HG03097 (cell line): Measurements from ENCODE around the gene CDR2L.

Experiments
- ATAC-seq: cut with Tn5 transposase; IDR thresholded peaks from one replicate; pipeline ENCODE4 v1.9.1; 2021; ENCODE audit not compliant: unreplicated experiment, low FRiP score

CDR2L gene

GRCh38 chr17:74987418-74987908, at the start of gene CDR2L:
Gene CDR2L, plus strand, starts transcription at chr17:74987632. Its CDS starts 412 bp downstream, at chr17:74988044.
- peak; percentile 91 for ATAC-seq

GRCh38 chr17:74938194-74938950, 49.1 kb upstream of the CDR2L start:
- no peak for ATAC-seq

GRCh38 chr17:74939534-74939933, 47.9 kb upstream of the CDR2L start:
- no peak for ATAC-seq

GRCh38 chr17:74941128-74941725, 46.2 kb upstream of the CDR2L start:
- ATAC-seq, result no peak

GRCh38 chr17:74943808-74944522, 43.5 kb upstream of the CDR2L start:
- ATAC-seq, result no peak

DNA sequence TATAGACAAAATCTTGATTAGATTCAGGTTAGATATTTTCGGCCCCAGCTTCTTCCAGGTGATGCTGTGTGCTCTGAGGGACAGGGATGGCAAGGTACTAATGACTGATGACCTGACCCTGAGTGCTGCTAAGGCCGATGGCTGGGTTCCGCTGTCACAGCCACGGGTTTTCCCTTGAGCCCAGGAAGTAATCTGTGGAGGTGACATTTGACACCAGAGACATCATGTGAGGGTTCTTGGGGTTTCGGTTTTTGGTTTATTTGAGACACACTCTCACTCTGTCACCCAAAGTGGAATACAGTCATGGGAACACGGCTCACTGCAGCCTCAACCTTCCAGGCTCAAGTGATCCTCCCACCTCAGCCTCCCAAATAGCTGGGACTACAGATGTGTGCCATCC, 41.9 kb upstream of the CDR2L start:
- no peak for ATAC-seq

DNA sequence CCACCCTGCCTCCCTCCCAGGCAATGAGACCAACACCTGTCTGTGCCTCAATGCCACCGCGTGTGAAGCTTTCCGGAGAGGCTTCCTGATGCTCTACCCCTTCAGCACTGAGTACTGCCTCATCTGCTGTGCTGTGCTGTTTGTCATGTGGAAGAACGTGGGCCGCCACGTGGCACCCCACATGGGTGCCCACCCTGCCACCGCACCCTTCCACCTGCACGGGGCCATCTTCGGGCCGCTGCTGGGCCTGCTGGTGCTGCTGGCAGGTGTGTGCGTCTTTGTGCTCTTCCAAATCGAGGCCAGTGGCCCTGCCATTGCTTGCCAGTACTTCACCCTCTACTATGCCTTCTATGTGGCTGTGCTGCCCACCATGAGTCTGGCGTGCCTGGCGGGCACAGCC, 40.8 kb upstream of the CDR2L start:
- ATAC-seq, result no peak

- no peak for ATAC-seq
These were observed 40.2 kb upstream of the CDR2L start for GRCh38 chr17:74947041-74947754.

DNA sequence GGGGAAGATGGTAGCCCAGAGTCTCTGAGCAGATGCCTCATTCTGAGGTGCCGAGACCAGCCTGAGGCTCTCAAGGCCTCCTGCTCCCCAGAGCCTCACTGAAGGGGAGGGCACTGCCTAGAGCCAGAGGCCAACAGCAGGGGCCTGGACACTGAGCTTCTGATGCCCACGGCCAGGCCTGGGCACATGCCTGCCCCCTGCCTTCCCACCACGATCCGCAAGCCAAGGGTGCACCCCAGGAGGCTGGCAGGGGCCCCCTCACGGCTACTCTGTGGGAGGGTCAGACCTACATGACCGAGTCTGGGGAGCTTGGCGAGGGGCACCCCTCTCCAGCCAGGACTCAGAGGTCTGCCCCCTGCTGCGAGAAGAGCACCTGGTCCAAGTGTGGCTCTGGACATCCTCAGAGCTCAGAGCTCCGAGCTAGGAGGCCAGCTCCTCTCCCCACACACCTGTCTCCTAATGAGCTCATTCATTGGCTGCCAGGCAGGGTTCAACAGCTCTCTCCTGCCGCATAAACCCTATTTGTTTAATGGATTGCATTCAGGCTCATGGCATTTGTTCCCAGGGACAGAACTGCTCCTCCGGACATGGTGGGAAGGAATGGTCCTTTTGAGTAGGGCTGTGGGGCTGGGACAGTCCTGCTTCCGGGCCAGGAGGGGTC, 37.8 kb upstream of the CDR2L start:
- ATAC-seq, result no peak

- ATAC-seq, result no peak
These were observed 37.2 kb upstream of the CDR2L start for GRCh38 chr17:74950207-74950606.

DNA sequence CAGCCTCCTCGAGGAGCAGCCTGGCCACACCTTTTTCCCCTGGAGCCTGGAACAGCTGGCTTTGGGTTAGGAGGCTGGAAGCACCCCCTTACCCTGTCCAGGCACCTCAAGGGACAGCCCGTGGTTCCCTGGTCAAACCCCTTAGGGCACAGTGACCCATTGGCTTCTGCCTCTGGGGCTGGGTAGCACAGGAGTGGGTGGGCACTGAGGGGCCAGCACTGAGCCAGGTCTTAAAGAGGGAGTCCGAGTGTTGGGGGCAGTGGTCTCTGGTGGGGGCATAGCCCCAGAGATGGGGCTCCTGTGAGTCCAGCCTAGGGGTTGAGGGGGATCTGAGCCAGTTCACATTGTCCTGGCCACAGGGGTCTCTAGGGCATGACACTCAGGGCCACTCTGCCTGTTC, 36.4 kb upstream of the CDR2L start:
- ATAC-seq, result no peak

- ATAC-seq, result no peak
These were observed 35.6 kb upstream of the CDR2L start for GRCh38 chr17:74951680-74952421.

- no peak for ATAC-seq
These were observed 34.9 kb upstream of the CDR2L start for GRCh38 chr17:74952431-74953133.

- no peak for ATAC-seq
These were observed 34.2 kb upstream of the CDR2L start for GRCh38 chr17:74953134-74953687.

GRCh38 chr17:74954115-74954514, 33.3 kb upstream of the CDR2L start:
- ATAC-seq, result no peak

- no peak for ATAC-seq
These were observed 32.6 kb upstream of the CDR2L start for GRCh38 chr17:74954665-74955421.

DNA sequence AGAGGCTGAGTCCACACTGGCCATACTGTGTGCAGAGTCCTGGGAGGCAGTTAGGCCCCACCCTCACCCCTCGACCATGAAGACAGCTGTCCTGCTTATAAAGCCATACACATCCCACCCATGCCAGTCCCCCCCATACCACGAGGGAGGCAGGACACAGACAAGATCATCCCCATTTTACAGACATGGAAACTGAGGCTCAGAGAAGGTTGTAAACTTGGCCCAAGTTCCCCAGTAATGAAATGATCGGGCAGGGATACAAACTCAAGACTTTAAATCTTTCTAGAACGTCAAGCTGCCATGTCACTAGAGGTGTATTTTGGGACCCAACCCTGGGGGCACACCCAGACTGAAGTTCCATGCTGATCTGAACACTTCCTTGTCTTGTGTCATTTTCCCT, 31.3 kb upstream of the CDR2L start:
- no peak for ATAC-seq
